ENCODE data around the gene CYCS.

DNA sequence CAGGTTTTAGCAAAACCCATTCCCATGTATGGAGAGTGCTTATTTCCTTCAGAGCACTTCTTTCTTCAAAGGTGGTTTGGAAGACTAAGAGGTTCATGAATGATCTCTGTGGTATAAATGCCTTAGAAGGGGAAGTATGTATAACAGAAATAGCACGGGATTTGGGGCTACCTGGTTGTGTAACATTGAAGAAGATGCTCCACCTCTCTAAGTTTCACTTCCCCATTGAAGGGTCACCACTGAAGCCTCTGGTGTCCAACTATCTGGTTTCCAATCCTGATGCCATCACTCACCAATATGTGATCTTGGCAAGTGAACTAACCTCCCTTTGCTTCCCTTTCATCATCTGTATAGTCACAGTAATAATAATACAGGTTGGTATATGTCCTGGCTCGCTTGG, 37.2 kb downstream of the CYCS start:
- no peak for TF ChIP-seq TCF7L2 (IDR thresholded peaks at IDR 0.05; ENCODE audit: borderline replicate concordance, extremely low read depth, insufficient read depth, insufficient read length)
- TF ChIP-seq, protein P1, sequence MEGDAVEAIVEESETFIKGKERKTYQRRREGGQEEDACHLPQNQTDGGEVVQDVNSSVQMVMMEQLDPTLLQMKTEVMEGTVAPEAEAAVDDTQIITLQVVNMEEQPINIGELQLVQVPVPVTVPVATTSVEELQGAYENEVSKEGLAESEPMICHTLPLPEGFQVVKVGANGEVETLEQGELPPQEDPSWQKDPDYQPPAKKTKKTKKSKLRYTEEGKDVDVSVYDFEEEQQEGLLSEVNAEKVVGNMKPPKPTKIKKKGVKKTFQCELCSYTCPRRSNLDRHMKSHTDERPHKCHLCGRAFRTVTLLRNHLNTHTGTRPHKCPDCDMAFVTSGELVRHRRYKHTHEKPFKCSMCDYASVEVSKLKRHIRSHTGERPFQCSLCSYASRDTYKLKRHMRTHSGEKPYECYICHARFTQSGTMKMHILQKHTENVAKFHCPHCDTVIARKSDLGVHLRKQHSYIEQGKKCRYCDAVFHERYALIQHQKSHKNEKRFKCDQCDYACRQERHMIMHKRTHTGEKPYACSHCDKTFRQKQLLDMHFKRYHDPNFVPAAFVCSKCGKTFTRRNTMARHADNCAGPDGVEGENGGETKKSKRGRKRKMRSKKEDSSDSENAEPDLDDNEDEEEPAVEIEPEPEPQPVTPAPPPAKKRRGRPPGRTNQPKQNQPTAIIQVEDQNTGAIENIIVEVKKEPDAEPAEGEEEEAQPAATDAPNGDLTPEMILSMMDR (IDR thresholded peaks at IDR 0.05 in 2 of 3, conservative IDR thresholded peaks at IDR 0.05 in 1 of 3; ENCODE audit: borderline replicate concordance in 1 of 3, insufficient read depth in 1 of 3, low read depth in 2 of 3, low read length in 2 of 3), result no peak
